Peyer's patch (tissue), 4 donors: ENCODE data around the gene SKAP1. TPM values are rescaled to one million over a fixed set of nuclear protein-coding genes. Genes with fewer than 3 reads are reported as not detected.

Experiments
- DNase-seq, 3 donors: peaks; one replicate each; pipeline ENCODE4 v3.0.0-alpha.2; 2017 to 2019
- H3K27ac ChIP-seq, 4 donors: fragments of 200-600 bp; sonication (generic); one replicate each; pipeline ENCODE4 v1.5.1; 2016 to 2019
- H3K27me3 ChIP-seq, 2 donors: fragments of 200-600 bp; sonication (generic); one replicate each; pipeline ENCODE4 v1.5.1; 2019
- H3K36me3 ChIP-seq, 3 donors: fragments of 200-600 bp; sonication (generic); one replicate each; pipeline ENCODE4 v1.5.1; 2016 to 2019
- H3K4me1 ChIP-seq, 4 donors: fragments of 200-600 bp; sonication (generic); one replicate each; pipeline ENCODE4 v1.5.1; 2016 to 2019
- H3K4me3 ChIP-seq, 4 donors: fragments of 200-600 bp; sonication (generic); 1 replicate in 3 of 4; 2 replicates in 1 of 4; pipeline ENCODE4 v1.5.1; 2016 to 2019; ENCODE audit warnings: mild to moderate bottlenecking in 1 of 4
- H3K9me3 ChIP-seq, 4 donors: fragments of 200-600 bp; sonication (generic); one replicate each; pipeline ENCODE4 v1.5.1; 2016 to 2019; ENCODE audit warnings: mild to moderate bottlenecking in 1 of 4
- CTCF ChIP-seq, 6 experiments: fragments of 450-650 bp in 4 of 6; fragments of 200-600 bp in 2 of 6; sonication (generic) in 1 of 6; IDR thresholded peaks; one replicate each; pipeline ENCODE4 v1.5.1; 2017 to 2019; ENCODE audit warnings: antibody characterized with exemption in 6 of 6, mild to moderate bottlenecking in 3 of 6, moderate library complexity in 1 of 6
- POLR2A ChIP-seq, 2 donors: fragments of 450-650 bp; IDR thresholded peaks; one replicate each; pipeline ENCODE4 v1.5.1; 2017; ENCODE audit warnings: antibody characterized with exemption in 2 of 2, mild to moderate bottlenecking in 2 of 2, moderate library complexity in 2 of 2
- total RNA-seq, 4 donors: library from RNA; depleted of rRNA; stranded (reverse); fragments of >200 nt; gene quantifications; one replicate each; pipeline ENCODE4 v1.1.0, GENCODE V29; 2016

SKAP1 gene
- total RNA-seq, 4 donors from 2014 or later, result 3.1 to 17.3 (median 6.5) TPM

GRCh38 chr17:48123776-48124388, 306.1 kb downstream of the SKAP1 start:
- Histone ChIP-seq H3K9me3 (no peaks in the 10 kb centered on the region), H3K4me1 (no peaks in the 10 kb centered on the region), H3K4me3 (no peak overlapping the region), H3K27me3 (no peaks in the 10 kb centered on the region), H3K36me3 (peaks cover 0 to 47% (median 0%) of the 10 kb centered on the region in 3 donors), H3K27ac (no peak overlapping the region)
- DNase-seq, result no peak
- TF ChIP-seq CTCF (IDR thresholded peaks at IDR 0.05) (no peak), POLR2A (IDR thresholded peaks at IDR 0.05) (no peak)

GRCh38 chr17:48123111-48123510, 306.9 kb downstream of the SKAP1 start:
- Histone ChIP-seq H3K27ac (no peak overlapping the region), H3K9me3 (no peaks in the 10 kb centered on the region), H3K4me3 (no peak overlapping the region), H3K36me3 (peaks cover 0 to 55% (median 0%) of the 10 kb centered on the region in 3 donors), H3K27me3 (no peaks in the 10 kb centered on the region), H3K4me1 (no peaks in the 10 kb centered on the region)
- TF ChIP-seq POLR2A (IDR thresholded peaks at IDR 0.05) (no peak), CTCF (IDR thresholded peaks at IDR 0.05) (no peak)
- DNase-seq, result no peak

GRCh38 chr17:48122665-48123045, 307.4 kb downstream of the SKAP1 start:
- no peak for DNase-seq
- no peak overlapping the region for H3K4me3 ChIP-seq
- no peaks in the 10 kb centered on the region for H3K27me3 ChIP-seq
- peaks cover 0 to 60% (median 0%) of the 10 kb centered on the region in 3 donors for H3K36me3 ChIP-seq
- TF ChIP-seq CTCF (IDR thresholded peaks at IDR 0.05), result no peak
- no peak for TF ChIP-seq POLR2A (IDR thresholded peaks at IDR 0.05)
- H3K9me3 ChIP-seq, result no peaks in the 10 kb centered on the region
- H3K4me1 ChIP-seq, result no peaks in the 10 kb centered on the region
- H3K27ac ChIP-seq, result no peak overlapping the region

GRCh38 chr17:48121923-48122664, 307.9 kb downstream of the SKAP1 start:
- no peak for DNase-seq
- no peaks in the 10 kb centered on the region for H3K27me3 ChIP-seq
- H3K9me3 ChIP-seq, result no peaks in the 10 kb centered on the region
- H3K4me3 ChIP-seq, result no peak overlapping the region
- H3K36me3 ChIP-seq, result peaks cover 0 to 65% (median 0%) of the 10 kb centered on the region in 3 donors
- H3K4me1 ChIP-seq, result no peaks in the 10 kb centered on the region
- TF ChIP-seq POLR2A (IDR thresholded peaks at IDR 0.05) (no peak), CTCF (IDR thresholded peaks at IDR 0.05) (no peak)
- no peak overlapping the region for H3K27ac ChIP-seq

GRCh38 chr17:48113201-48113676, 316.8 kb downstream of the SKAP1 start:
- Histone ChIP-seq H3K27me3 (no peaks in the 10 kb centered on the region), H3K4me3 (no peak overlapping the region), H3K9me3 (no peaks in the 10 kb centered on the region), H3K4me1 (peaks cover 0 to 20% (median 6%) of the 10 kb centered on the region in 4 donors), H3K27ac (peak overlapping the region in 2 of 4 donors; percentile 55 to 66), H3K36me3 (peaks cover 0 to 40% (median 0%) of the 10 kb centered on the region in 3 donors)
- peak in 2 of 3 donors; percentile 66 to 75 for DNase-seq
- TF ChIP-seq CTCF (IDR thresholded peaks at IDR 0.05) (no peak), POLR2A (IDR thresholded peaks at IDR 0.05) (no peak)
